HG03439 (cell line): ENCODE data around the gene CHAMP1.
"Not testable (repeated sequence)": the region's sequence is repeated elsewhere in the genome, so short reads cannot be mapped to it uniquely, and the experiment has no call there.

Experiments
- ATAC-seq: cut with Tn5 transposase; IDR thresholded peaks from one replicate; pipeline ENCODE4 v1.9.1; 2021; ENCODE audit warnings: mild to moderate bottlenecking, moderate library complexity; ENCODE audit not compliant: unreplicated experiment

The CHAMP1 gene

DNA sequence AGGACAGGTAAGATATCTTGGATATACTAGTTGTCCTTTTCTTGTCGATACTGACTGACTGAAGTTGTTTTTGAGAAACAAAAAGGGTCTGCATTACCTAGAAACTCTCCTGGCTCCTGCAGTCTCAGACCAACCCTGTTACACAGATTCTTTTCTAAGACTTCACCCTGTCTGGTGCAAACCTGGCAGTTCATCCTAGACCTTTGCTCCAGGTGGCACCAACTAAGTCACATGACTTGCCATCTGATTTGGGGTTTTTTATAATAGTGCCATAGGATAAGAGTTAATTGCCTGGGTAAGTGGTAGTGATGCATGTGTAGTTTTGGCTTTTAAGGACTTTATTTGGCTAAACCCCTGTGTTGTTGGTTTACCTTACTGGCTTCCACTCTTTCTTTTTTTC is 14.3 kb downstream of the CHAMP1 start:
- ATAC-seq: no peak

DNA sequence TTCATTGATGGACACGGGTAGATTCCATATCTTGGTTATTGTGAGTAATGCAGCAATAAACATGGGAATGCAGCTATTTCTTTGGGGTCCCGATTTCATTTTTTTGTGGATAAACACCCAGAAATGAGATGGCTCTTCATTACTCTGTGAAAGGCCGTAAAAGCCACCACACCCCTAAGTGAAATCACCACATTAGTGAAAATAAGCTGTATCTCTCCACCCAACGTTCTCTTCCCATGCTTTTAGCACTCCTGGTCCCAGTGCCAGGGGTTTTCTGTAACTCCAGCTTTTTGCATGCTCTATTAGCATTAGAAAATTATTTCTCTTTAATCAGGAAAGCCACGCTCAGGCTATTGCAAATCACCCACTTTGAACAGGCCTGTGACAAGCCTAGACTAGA is 15.8 kb downstream of the CHAMP1 start:
- no peak for ATAC-seq

DNA sequence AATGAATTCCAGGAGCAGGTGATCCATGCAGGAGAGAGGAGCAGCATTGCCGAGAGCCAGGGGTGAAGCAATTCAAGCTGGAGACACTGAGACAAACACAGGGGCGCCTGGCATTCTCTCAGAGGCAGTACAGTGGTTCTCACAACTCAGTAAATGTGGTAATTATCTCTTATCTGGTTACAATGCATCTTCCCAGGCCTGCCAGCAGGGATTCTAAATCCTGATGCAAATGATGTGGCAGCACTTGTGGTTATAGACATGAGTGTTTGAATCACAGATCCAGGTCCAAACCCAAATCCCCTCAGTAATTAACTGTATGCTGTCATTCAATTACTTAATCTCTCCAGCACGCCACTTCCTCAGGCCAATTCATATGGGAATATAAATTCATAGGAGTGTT is 19.6 kb downstream of the CHAMP1 start:
- ATAC-seq: not testable (repeated sequence)

DNA sequence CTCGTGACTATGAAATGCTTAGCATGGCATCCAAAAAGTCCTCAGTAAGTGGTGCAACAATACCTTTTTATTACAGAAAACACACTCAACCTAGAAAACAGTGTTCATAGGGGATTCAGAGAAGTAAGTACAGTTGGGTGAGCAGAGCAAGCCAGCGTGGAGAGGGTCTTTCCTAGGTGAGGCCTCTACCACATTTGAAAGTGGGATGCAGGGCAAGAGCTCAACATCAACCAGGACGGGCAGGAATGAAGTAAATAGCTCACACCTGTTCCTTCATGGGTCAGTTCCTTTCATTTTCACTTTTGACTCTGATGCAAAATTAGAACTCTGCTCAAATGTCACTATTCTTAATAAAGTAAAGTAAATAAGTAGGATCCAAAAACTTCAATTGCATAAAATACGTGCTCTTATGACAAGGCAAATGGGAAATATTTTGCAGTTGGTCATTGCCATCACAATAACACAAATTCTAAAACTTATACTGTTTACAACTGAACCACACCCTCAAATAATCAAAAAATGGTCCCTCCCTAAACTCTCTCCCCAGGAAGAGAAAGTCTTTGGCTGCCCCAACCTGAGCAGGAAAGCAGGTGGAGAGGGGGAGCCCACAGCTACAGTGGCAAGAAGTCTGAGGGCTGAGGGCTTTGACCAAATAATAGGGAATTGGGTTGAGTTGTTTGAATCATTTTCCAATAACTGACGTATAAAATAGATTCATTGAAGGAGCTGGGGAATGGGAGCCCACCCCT is 20.2 kb downstream of the CHAMP1 start:
- no peak for ATAC-seq

DNA sequence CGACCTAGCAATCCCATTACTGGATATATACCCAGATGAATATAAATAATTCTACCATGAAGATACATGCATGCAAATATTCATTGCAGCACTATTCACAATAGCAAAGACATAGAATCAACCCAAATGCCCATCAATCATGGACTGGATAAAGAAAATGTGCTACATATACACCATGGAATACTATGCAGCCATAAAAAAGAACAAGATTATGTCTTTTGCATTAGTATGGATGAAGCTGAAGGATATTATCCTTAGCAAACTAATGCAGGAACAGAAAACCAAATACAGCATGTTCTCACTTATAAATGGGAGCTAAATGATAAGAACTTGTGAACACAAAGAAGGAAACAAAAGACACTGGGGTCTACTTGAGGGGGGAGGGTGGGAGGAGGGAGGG is 22.2 kb downstream of the CHAMP1 start:
- ATAC-seq: not testable (repeated sequence)

DNA sequence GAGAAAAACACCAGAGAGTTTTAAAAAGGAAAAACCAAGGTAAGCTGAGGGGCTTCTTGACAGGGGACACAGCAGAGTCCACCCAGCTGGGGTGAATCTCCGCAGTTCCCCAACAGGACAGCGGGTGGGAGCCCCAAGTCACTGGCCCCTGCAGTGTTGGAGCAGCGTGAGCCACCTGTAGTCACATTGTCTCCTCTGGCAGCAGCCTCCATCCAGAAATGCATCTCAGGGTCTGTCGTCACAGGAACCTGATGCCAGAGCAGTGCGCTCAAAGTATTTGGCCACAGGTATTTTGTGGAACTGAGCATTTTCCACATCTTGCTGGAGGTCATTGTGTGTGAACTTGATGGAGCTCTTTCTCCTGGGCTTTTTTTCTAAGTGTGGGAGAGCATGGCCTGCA is 24.7 kb downstream of the CHAMP1 start:
- no peak for ATAC-seq

DNA sequence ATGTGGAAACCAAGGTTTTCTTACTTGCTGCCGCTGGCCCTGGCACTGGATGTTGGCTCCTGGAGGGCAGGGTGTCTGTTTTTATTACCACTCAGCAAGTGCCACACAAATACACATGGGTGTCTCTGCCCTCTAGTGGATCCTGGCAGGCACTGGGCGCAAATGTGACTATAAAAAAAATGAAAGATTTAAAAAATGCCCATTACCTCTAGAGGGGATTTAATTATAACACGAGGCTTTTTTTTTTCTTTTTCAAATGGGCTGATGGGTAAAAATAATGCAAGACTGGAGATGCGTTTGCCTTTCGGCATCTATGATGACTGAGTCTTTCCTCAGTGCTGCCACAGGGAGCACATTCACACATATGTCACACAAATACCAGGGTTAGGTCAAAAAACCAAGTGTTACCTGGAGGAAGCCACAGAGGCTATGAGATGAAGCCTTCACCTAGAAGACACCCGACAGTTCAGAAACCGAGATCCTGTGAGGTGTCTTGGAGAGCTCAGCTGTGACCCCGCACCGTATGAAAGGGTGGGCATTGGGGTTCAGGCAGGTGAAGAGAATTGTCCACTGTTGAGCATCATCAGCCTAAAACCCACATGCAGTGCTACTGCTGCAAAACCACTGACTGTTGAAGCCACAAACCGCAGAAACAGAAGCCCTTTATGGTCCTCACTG is 25.7 kb downstream of the CHAMP1 start:
- ATAC-seq: no peak

DNA sequence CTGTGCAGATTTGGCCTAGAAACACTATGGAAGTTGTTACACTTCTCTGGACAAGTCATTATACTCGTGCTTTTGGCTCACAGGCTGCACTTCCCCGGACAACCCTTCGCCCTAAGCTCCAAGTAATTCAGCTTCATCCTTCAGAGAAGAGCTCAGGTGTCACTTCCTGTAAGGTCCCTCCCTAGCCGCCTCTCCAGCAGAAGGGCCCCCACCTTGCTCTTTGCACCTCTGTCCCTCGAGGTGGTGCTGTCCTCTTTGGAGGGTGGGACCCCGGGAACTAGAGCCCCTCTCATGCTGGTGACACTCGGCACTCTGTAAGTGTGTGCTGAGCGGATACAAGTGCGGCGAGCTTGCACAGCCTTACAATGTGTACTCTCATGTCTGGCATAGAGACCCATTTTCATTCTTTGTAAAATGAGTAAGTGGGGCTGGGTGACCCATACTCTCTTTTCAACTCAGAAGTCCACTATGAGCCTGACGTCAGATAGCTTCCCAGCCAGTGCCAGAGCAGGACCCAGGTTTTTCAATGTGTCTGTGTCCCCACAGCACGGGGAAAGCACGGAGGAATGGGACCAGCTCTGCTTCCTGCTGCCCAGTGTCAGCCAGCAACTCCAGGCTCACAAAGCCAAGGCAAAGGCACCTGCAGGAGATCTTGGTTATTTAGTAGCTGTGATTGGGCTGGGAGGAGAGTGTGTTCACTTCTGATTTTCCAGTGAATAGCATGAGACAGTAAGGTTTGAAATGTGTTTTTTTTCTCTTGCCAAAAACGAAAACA is 26.9 kb downstream of the CHAMP1 start:
- ATAC-seq: no peak

DNA sequence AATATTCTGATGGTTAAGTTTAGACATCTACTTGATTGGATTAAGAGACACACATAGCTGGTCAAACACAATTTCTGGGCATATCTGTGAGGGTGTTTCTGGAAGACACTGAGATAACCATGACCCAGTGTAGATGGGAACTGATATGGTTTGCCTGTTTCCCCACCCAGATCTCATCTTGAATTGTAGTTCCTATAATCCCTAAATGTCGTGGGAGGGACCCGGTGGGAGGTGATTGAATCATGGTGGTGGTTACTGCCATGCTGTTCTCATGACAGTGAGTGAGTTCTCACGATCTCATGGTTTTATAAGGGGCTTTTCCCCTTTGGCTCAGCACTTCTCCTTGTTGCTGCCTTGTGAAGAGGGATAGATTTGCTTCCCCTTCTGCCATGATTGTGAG is 33.0 kb downstream of the CHAMP1 start:
- not testable (repeated sequence) for ATAC-seq

DNA sequence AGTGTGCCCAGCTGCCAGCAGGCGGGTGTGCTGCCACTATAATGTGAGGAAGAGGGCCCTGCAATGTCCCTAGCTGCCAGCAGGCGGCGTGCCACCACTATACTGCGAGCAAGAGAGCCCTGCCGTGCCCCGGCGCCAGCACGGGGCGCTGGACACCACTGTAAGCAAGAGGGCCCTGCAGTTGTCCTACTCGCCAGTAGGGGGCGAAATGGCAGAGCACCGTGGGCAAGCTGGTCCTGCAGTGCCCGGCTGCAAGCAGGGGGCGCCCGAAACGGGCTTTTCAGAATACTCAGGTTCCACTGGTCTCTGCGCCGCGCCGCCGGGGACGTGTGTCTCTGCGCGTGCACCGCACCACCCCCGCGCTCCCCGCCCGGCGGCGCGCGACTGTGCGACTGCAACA is 38.5 kb downstream of the CHAMP1 start:
- not testable (repeated sequence) for ATAC-seq

DNA sequence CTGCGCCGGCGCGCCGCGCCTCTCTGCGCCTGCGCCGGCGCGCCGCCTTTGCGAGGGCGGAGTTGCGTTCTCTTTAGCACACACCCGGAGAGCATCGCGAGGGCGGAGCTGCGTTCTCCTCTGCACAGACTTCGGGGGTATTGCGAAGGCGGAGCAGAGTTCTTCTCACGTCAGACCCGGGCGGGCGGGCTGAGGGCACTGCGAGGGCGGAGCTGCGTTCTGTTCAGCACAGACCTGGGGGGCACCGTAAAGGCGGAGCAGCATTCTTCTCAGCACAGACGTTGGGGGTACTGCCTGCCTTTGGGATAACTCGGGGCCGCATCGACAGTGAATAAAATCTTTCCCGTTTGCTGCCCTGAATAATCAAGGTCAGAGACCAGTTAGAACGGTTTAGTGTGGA is 39.1 kb downstream of the CHAMP1 start:
- ATAC-seq: not testable (repeated sequence)
